ENCODE results near the gene MACROH2A2.

Gene MACROH2A2

GRCh38 chr10:70130878-70131559 is 78.4 kb downstream of the MACROH2A2 start:
- DNase-seq (ENCODE audit: low spot score): no peak

- DNase-seq (ENCODE audit: low spot score): no peak
These were observed 78.9 kb downstream of the MACROH2A2 start for GRCh38 chr10:70131560-70131937.

- DNase-seq (ENCODE audit: low spot score): no peak
These were observed 79.7 kb downstream of the MACROH2A2 start, which contains the start of gene AIFM2 for GRCh38 chr10:70132098-70133029. AIFM2 (minus strand) TSS chr10:70132825; CDS start chr10:70124084, 8,741 bp downstream.

GRCh38 chr10:70135046-70135445 is 82.4 kb downstream of the MACROH2A2 start:
- DNase-seq (ENCODE audit: low spot score): no peak

GRCh38 chr10:70135684-70136083 is 83.0 kb downstream of the MACROH2A2 start:
- DNase-seq (ENCODE audit: low spot score): peak; percentile 45

GRCh38 chr10:70137135-70137534 is 84.5 kb downstream of the MACROH2A2 start:
- DNase-seq (ENCODE audit: low spot score): no peak

- DNase-seq (ENCODE audit: low spot score): no peak
These were observed 85.6 kb downstream of the MACROH2A2 start for GRCh38 chr10:70137927-70138883.

GRCh38 chr10:70139151-70139996 is 86.7 kb downstream of the MACROH2A2 start:
- DNase-seq (ENCODE audit: low spot score): no peak

GRCh38 chr10:70139997-70140250 is 87.3 kb downstream of the MACROH2A2 start:
- no peak for DNase-seq (ENCODE audit: low spot score)

GRCh38 chr10:70140297-70140696 is 87.7 kb downstream of the MACROH2A2 start:
- DNase-seq (ENCODE audit: low spot score): no peak

- no peak for DNase-seq (ENCODE audit: low spot score)
These were observed 89.9 kb downstream of the MACROH2A2 start for GRCh38 chr10:70142555-70142954.

GRCh38 chr10:70144372-70145110 is 91.9 kb downstream of the MACROH2A2 start:
- DNase-seq (ENCODE audit: low spot score): no peak

- no peak for DNase-seq (ENCODE audit: low spot score)
These were observed 92.6 kb downstream of the MACROH2A2 start for GRCh38 chr10:70145166-70145665.

- peak; percentile 53 for DNase-seq (ENCODE audit: low spot score)
These were observed 93.2 kb downstream of the MACROH2A2 start for GRCh38 chr10:70145666-70146488.

GRCh38 chr10:70146489-70147258 is 94.0 kb downstream of the MACROH2A2 start, which contains the start of gene TYSND1:
TYSND1 (minus strand) TSS chr10:70146700; CDS start chr10:70146586, 114 bp downstream.
- peak; percentile 99 for DNase-seq (ENCODE audit: low spot score)

GRCh38 chr10:70147259-70147625 is 94.6 kb downstream of the MACROH2A2 start:
- DNase-seq (ENCODE audit: low spot score): no peak

GRCh38 chr10:70148516-70148915 is 95.9 kb downstream of the MACROH2A2 start:
- no peak for DNase-seq (ENCODE audit: low spot score)

GRCh38 chr10:70155255-70155838 is 102.7 kb downstream of the MACROH2A2 start:
- DNase-seq (ENCODE audit: low spot score): no peak

All from cerebellar cortex (tissue), 1 donor.